ENCODE measurements around the gene WWOX.
A peak's percentile ranks its signal among the peaks of the same experiment; 100 is the strongest.

WWOX gene

DNA sequence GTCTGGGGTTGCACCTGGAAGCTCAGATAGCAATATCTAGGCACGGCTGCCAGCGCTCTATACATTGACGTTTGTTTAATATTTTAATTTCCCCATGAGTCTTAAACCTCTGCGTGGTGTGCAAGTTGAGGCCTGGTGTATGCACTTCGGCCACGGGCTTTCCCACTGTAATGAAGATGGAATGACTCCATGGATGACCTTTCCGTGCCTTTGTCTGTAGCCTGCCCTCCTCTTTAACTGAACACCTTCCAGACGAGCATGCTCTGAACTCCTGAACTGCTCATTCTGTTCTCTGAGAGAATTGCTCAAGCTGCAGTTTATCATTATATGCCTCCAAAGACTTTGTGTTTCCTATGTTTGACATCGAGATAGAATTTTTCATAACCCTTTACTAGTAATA lies 438.8 kb downstream of the WWOX start:
- ATAC-seq (no peak), DNase-seq (no peak)

DNA sequence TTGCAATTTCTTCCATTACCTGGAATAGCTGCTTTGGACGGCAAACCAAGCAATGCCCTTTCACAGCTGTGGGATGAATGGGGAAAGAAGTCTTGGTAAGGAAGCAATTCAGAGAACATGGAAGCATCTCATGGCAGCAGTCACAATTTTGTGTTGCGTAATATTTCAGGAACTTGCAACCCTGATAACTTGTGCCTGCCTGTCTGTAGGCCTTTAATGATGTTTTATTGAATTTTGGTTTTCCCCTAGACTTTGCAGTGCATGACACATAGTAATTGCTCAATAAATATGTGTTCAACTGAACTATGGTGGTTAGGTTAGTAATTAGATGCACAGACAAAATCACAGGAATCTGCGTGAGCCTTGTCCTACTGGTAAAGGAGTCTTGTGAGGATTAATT lies 439.5 kb downstream of the WWOX start:
- ATAC-seq = no peak
- DNase-seq = no peak

GRCh38 chr16:78542419-78542818 lies 443.0 kb downstream of the WWOX start:
- ATAC-seq (no peak), DNase-seq (no peak)

DNA sequence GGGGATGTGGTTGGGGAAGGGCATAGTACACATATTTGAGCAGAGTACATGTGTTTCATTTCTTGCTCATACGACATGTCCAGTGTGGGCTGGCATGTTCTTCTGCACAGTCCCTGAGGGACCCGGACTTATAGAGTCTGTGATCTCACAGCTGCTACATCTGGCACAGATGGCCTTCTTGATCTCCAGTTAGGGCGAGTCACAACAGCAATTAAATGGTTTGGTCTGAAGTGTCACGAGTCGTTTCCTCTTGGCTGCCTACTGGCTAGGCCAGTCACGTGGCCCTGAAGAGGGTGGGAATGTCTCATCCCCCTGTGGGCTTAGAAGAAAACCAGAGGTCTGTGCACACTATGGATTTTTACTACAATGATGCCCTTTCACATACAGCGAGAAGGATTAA lies 443.6 kb downstream of the WWOX start:
- DNase-seq (no peak), ATAC-seq (no peak)

DNA sequence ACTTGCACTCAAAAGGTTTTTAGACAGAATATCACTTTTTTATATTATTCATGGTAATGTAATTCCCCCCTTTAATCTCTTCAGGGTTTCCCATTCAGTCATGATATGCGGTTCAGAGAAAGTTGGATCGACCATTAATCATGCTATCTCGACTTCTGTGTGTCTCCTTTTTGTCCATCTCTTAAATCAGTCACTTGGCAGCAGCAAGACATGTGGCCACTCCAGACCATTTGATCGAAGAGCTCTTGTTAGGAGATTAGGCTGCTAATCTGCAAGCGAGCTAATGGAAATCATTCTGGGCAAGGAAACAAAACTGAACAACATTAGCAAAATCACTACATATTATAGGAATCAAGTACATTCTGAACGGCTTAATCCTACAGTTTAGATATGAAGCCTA lies 449.9 kb downstream of the WWOX start:
- DNase-seq = no peak
- ATAC-seq = no peak

GRCh38 chr16:78551487-78552085 lies 452.1 kb downstream of the WWOX start:
- ATAC-seq (no peak), DNase-seq (no peak)

GRCh38 chr16:78552106-78552675 lies 452.7 kb downstream of the WWOX start:
- ATAC-seq (no peak), DNase-seq (no peak)

DNA sequence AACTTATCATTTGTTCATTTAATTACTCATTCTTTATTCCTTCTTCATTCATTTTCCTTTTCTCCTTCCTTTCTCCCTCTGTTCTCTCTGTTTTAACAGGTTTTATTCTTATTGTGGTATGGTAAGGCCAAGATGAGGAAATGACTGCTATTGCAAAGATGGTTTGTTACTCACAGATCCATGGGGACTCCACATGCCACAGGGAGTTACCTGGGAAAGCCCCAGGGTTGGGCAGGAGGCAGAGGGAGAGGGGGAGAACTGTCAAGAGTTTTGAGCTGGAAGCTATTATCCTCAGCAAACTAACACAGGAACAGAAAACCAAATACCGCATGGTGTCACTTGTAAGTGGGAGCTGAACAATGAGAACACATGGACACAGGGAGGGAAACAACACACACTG lies 453.3 kb downstream of the WWOX start:
- no peak for ATAC-seq
- no peak for DNase-seq

- DNase-seq = no peak
- no peak for ATAC-seq
These were observed 454.0 kb downstream of the WWOX start for GRCh38 chr16:78553268-78554039.

DNA sequence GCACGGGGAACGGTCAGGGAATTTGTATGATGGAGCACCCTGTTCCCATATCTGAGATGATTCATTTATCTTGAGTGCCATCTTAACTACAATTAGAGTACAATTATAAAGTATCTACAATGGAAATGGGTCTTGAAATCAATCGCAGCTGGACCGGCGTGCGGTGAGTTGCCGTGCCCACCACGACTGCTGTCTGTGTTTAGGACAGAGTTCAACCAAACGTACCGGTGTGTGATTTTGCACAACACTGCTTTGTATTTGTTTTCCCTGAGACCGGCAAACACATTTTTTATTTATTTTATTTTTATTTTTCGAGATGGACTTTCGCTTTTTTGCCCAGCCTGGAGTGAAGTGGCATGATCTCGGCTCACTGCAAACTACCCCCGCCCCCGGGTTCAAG lies 457.0 kb downstream of the WWOX start:
- DNase-seq (no peak), ATAC-seq (no peak)

GRCh38 chr16:78560997-78561396 lies 461.5 kb downstream of the WWOX start:
- no peak for DNase-seq
- no peak for ATAC-seq

DNA sequence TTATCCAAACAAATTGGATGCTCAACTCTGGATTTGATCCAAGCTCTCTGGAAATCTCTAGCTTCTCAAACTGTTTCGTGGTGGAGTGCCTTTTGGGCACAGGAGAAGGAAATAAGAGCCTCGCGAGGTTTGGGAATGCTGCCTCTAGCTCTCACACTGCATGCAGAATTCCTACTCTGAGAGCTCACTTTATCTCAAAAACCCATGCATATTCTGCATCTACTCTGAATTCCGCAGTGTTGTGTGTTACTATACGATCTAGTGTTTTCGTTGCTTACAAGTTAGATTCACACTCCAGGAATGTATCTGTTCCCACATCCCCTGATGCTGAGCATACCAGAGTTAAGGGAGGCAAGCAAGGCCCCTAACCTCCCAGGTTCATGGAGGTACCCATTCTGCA lies 462.7 kb downstream of the WWOX start:
- DNase-seq = no peak

GRCh38 chr16:78562650-78563049 lies 463.2 kb downstream of the WWOX start:
- no peak for DNase-seq

More for the DNA sequence above, 462.7 kb downstream of the WWOX start:
- no peak for ATAC-seq

GRCh38 chr16:78563905-78564304 lies 464.5 kb downstream of the WWOX start:
- no peak for DNase-seq
- ATAC-seq = no peak

More at GRCh38 chr16:78562650-78563049, 463.2 kb downstream of the WWOX start:
- ATAC-seq = no peak

DNA sequence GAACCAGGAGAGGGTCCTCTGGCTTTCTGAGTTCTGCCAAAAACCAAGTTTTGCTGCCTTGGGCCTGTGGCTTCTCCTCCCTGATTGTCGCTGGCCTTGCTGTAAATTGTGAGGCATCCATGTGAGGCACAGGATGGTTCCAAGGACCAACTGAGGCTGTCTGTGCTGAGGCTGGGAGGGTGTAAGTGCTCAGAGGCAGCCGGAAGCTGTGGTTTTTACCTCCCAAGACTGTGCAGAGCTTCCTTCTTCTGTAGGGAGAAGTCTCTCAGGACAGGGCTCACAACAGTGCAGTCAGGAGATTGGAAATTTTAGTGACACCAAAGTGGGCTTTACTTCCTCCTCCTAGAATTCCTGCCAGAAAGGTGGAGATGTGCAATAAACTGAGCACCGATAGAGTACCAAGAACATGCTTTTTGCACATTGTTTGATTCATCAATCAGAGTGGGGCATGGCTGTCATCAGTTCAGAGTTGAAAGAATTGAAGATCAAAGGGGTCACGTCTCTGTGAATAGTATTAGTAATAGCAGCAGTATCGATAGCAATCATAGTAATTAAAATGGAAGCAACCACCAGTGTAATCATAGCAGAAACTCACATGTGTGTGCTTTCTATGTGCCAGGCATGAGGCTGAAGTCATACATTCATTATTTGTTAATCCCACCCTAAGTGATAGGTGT lies 467.1 kb downstream of the WWOX start:
- no peak for ATAC-seq

GRCh38 chr16:78570399-78571141 lies 471.1 kb downstream of the WWOX start:
- DNase-seq (no peak), ATAC-seq (no peak)

More for the DNA sequence above, 467.1 kb downstream of the WWOX start:
- no peak for DNase-seq

DNA sequence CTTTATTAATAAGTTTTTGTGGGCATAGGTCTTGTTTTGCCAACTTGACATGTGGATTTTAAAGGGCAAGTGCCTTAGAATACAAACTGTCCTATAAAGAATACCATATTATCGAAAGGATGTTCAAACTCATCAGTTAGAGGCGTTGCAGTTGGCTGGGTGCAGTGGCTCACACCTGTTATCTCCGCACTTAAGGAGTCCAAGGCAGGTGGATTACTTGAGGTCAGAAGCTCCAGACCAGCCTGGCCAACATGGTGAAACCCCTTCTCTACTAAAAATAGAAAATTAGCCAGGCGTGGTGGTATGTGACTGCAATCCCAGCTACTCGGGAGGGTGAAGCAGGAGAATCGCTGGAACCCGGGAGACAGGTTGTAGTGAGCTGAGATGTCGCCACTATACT lies 472.0 kb downstream of the WWOX start:
- no peak for ATAC-seq
- DNase-seq = no peak

DNA sequence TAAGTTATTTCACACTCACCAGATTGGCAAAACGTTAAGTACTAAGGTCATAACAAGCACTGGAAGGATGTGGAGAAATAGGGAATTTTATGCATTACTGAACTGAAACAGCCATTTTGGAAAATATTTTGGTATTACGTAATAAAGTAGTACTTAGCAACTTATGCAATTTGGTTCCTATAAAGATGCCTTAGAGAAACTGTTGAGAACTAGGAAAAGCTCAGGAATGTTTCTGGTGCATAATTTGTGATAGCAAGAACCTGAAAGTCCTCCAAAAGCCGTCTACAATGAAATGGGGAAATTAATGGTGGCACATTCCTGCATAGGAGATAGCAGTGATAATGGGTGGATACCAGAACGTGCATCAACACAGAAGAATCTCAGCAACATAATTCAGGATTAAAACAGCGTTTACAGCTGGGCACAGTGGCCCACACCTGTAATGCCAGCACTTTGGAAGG lies 472.5 kb downstream of the WWOX start:
- DNase-seq (no peak), ATAC-seq (no peak)

GRCh38 chr16:78574571-78574970 lies 475.1 kb downstream of the WWOX start:
- no peak for ATAC-seq

GRCh38 chr16:78576941-78577340 lies 477.5 kb downstream of the WWOX start:
- DNase-seq (no peak), ATAC-seq (peak; percentile 52)

More at GRCh38 chr16:78574571-78574970, 475.1 kb downstream of the WWOX start:
- DNase-seq = no peak

GRCh38 chr16:78577630-78578029 lies 478.2 kb downstream of the WWOX start:
- ATAC-seq (no peak), DNase-seq (no peak)

DNA sequence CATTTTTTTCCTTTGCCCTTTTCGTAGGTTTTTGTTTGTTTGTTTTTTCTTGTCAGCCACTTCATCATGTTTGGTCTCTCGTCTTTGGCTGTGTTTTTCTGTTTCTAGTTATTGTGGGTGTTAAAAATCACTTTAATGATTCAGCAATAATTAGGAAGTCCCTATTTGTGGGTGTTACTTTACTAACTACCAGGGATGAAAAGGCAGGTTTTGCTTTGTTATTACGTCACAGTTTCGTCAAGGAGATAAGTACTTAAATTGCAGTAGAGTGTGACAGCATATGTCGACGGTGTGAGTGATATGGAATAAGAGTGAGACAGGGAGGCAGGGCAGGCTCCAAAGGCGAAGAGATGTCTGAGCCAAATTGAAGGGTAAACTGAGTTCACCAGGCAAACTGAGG lies 479.6 kb downstream of the WWOX start:
- DNase-seq (no peak), ATAC-seq (no peak)

Data from stimulated activated naive CD8-positive, alpha-beta T cell treated with anti-CD3 and anti-CD28 coated beads, Interleukin-15, Interleukin-2, amounts not matched to agents 100 U/mL and 50 U/mL, for 24 hours (primary cell).